Measurements from ENCODE around the gene TAS2R40. TPM values are rescaled to one million over a fixed set of nuclear protein-coding genes. Genes with fewer than 3 reads are reported as not detected.

The TAS2R40 gene
- not detected in 2 replicates for total RNA-seq

GRCh38 chr7:143221737-143222136 is at the start of gene TAS2R40:
Gene TAS2R40, plus strand, starts transcription at chr7:143222037. Its CDS starts 42 bp downstream, at chr7:143222079.

DNA sequence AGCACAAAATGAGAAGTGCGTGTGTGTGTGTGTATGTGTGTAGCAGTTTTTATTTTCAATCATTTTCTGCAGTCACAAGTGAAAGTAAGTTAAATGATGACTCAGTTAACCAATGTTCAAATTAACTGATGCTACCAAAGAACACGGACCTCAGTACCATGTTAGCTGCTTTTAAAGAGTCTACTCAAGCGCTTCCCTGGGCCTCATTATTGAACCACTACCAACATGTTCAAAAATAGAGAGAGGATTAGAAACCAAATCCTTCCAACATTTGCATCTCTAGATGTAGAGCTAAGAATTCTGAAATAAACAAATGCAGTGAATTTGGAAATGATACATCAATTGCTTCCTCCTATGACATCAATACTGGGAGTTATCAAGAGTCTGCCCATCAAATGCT is 38.8 kb upstream of the TAS2R40 start, which contains the start of gene TAS2R39:
TSS of gene TAS2R39 (plus strand) at position 396 of the 400 bp plus-strand sequence. CDS start at position 396, 0 bp downstream.

GRCh38 chr7:143263266-143264195 is 41.7 kb downstream of the TAS2R40 start, which contains the start of gene GSTK1:
Gene GSTK1, plus strand, starts transcription at chr7:143263441. Its CDS starts 73 bp downstream, at chr7:143263514.

Other genes with a start within 250 kb of the TAS2R40 start
- not detected in 2 replicates for gene OR9A2, start 194.9 kb upstream of the TAS2R40 start, total RNA-seq
- gene OR6V1, start 169.7 kb upstream of the TAS2R40 start, total RNA-seq: not detected in 2 replicates
- not detected in 2 replicates for gene PIP, start 90.0 kb upstream of the TAS2R40 start, total RNA-seq
- gene TAS2R39, start 38.6 kb upstream of the TAS2R40 start, total RNA-seq: not detected in 2 replicates
- 82.7 and 96.0 TPM in 2 replicates for gene GSTK1, start 41.4 kb downstream of the TAS2R40 start, total RNA-seq
- gene TMEM139, start 62.9 kb downstream of the TAS2R40 start, total RNA-seq: 3.2 and 8.7 TPM in 2 replicates
- 14.4 TPM in 2 replicates for gene CASP2, start 66.3 kb downstream of the TAS2R40 start, total RNA-seq
- gene CLCN1, start 94.1 kb downstream of the TAS2R40 start, total RNA-seq: 0.21 TPM in 1 of 2 replicates, not detected in the other
- gene FAM131B, start 140.7 kb downstream of the TAS2R40 start, total RNA-seq: 0.35 and 0.56 TPM in 2 replicates
- 80.0 and 105 TPM in 2 replicates for gene ZYX, start 159.3 kb downstream of the TAS2R40 start, total RNA-seq
- gene EPHA1, start 186.8 kb downstream of the TAS2R40 start, total RNA-seq: 74.0 and 87.5 TPM in 2 replicates
- not detected in 2 replicates for gene TAS2R60, start 221.4 kb downstream of the TAS2R40 start, total RNA-seq